ENCODE data around the gene PPP1R37. TPM values are rescaled to one million over a fixed set of nuclear protein-coding genes. Genes with fewer than 3 reads are reported as not detected.

The PPP1R37 gene
- total RNA-seq, 1 experiment from 2014 or later = 20.4 TPM

DNA sequence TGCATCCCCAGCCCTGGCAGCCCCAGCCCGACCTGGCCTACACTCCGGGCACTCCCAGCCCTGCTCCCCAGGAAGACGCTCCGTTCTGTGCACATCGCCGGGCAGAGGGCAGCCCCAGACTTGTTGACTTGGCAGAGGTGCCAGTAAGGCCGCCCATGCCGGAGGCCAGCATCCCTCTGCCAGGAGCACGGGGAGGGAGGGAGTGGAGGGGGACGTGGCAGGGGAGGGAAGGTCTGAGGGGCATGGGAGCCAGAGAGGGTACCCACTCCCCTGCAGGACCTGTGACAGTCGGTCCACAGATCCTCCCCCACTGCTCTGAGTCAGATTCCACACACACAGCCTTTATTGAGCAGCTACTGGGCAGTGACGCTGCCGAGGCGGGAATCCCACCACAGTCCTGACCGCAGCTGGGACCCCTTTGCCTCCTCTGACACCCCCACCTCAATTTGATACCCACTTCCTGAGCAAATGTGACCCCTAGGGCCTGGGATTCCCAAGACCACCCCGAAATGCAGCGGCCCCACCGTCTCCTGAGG is 69.7 kb downstream of the PPP1R37 start:
- Histone ChIP-seq H3K36me3 (ENCODE audit: control insufficient read depth, insufficient read depth, low read length) (no peaks in the 10 kb centered on the region), H3K4me1 (ENCODE audit: control insufficient read depth, insufficient read depth, low read length) (no peaks in the 10 kb centered on the region), H3K27me3 (ENCODE audit: control insufficient read depth, insufficient read depth, low read length) (no peaks in the 10 kb centered on the region), H3K4me3 (ENCODE audit: low read depth in 2 of 2, low read length in 2 of 2) (no peak overlapping the region), H3K9me3 (ENCODE audit: control insufficient read depth, insufficient read depth, low read depth, low read length) (no peaks in the 10 kb centered on the region), H3K27ac (ENCODE audit: low read length) (no peak overlapping the region)
- intact Hi-C loops (cut with micrococcal nuclease; ENCODE audit: unreplicated experiment) = no loop called here
- TF ChIP-seq SIN3A (IDR thresholded peaks at IDR 0.05; ENCODE audit: borderline replicate concordance, insufficient read depth, low read depth, low read length) = no peak
- TF ChIP-seq TCF7L2 (IDR thresholded peaks at IDR 0.05; ENCODE audit: low read depth, low read length) = no peak
- no peak for TF ChIP-seq REST (IDR thresholded peaks at IDR 0.05; ENCODE audit: insufficient read depth in 1 of 2, low read depth in 2 of 2, low read length in 1 of 2)
- no peak for TF ChIP-seq POLR2AphosphoS5 (IDR thresholded peaks at IDR 0.05; ENCODE audit: low read depth, low read length)
- TF ChIP-seq CTCF (IDR thresholded peaks at IDR 0.05) = no peak
- no peak for ATAC-seq
- ChIA-PET POLR2A (no interaction called here), CTCF (interaction anchor here (0.7 kb wide), 1 partner anchor 18 kb away, joined by 5 read pairs; no protein-coding TSS in a partner anchor)
- BruUV-seq (replicated peaks) = no TSS peak
- no peak for DNase-seq (ENCODE audit: low read depth, low spot score)
- in situ Hi-C loops (cut with HindIII; ENCODE audit: low pct_unique_long_range_greater_than_20kb, low sequenced_read_pairs) = no loop called here

DNA sequence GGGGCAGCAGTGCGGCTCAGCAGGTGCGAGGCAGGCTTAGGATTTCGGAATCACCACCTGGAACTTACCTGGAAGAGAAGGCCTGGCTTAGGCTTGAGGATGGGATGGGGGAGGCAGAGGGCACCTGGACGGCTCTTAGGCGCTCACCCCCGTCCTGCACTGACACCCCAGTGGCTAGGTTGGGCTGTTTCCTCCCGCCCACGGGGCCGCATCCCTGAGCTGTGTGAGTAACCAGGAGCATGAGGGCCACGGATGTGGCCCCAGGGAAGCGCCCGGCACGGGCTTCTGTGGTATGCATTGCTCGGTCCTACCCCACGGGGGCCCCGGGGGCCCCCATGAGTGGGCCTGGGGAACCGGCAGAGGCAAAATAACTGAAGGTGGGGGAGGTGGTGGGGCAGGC is 70.2 kb downstream of the PPP1R37 start:
- intact Hi-C loops (cut with micrococcal nuclease; ENCODE audit: unreplicated experiment) (no loop called here), in situ Hi-C loops (cut with HindIII; ENCODE audit: low pct_unique_long_range_greater_than_20kb, low sequenced_read_pairs) (no loop called here)
- H3K4me3 ChIP-seq (ENCODE audit: low read depth in 2 of 2, low read length in 2 of 2) = no peak overlapping the region
- ChIA-PET POLR2A (no interaction called here), CTCF (no interaction called here)
- H3K4me1 ChIP-seq (ENCODE audit: control insufficient read depth, insufficient read depth, low read length) = no peaks in the 10 kb centered on the region
- H3K36me3 ChIP-seq (ENCODE audit: control insufficient read depth, insufficient read depth, low read length) = no peaks in the 10 kb centered on the region
- H3K27me3 ChIP-seq (ENCODE audit: control insufficient read depth, insufficient read depth, low read length) = no peaks in the 10 kb centered on the region
- BruUV-seq (replicated peaks) = no TSS peak
- ATAC-seq = no peak
- no peak for TF ChIP-seq CTCF (IDR thresholded peaks at IDR 0.05)
- TF ChIP-seq POLR2AphosphoS5 (IDR thresholded peaks at IDR 0.05; ENCODE audit: low read depth, low read length) = no peak
- TF ChIP-seq REST (IDR thresholded peaks at IDR 0.05; ENCODE audit: insufficient read depth in 1 of 2, low read depth in 2 of 2, low read length in 1 of 2) = no peak
- TF ChIP-seq TCF7L2 (IDR thresholded peaks at IDR 0.05; ENCODE audit: low read depth, low read length) = no peak
- no peak for TF ChIP-seq SIN3A (IDR thresholded peaks at IDR 0.05; ENCODE audit: borderline replicate concordance, insufficient read depth, low read depth, low read length)
- no peak overlapping the region for H3K27ac ChIP-seq (ENCODE audit: low read length)
- no peak for DNase-seq (ENCODE audit: low read depth, low spot score)
- H3K9me3 ChIP-seq (ENCODE audit: control insufficient read depth, insufficient read depth, low read depth, low read length) = no peaks in the 10 kb centered on the region
